GM23338 (cell line): ENCODE data around the gene RAD18. TPM values are rescaled to one million over a fixed set of nuclear protein-coding genes. Genes with fewer than 3 reads are reported as not detected.

Source experiments
- ATAC-seq: fragments of 200-7000 bp; cut with Tn5 transposase; 3 replicates; pipeline ENCODE4 v1.9.1; 2020
- DNase-seq: peaks from one replicate; pipeline ENCODE4 v3.0.0-alpha.2; 2015; ENCODE audit warnings: low spot score
- H2AFZ ChIP-seq: fragments of 200-600 bp; sonication (generic); 2 replicates; pipeline ENCODE4 v1.8.0; 2016; ENCODE audit warnings: antibody characterized with exemption, mild to moderate bottlenecking, moderate library complexity
- H3F3A ChIP-seq: fragments of 200-600 bp; sonication (generic); replicated peaks from 2 replicates; pipeline ENCODE4 v1.8.0; 2017; ENCODE audit warnings: antibody characterized with exemption, mixed run types, low read depth
- H3K27ac ChIP-seq: fragments of 200-600 bp; sonication (generic); 2 replicates; pipeline ENCODE4 v1.6.1; 2016; ENCODE audit warnings: low read depth
- H3K27me3 ChIP-seq: fragments of 200-600 bp; sonication (generic); 2 replicates; pipeline ENCODE4 v1.8.0; 2016; ENCODE audit warnings: mild to moderate bottlenecking, mixed run types, moderate library complexity; ENCODE audit not compliant: insufficient read depth
- H3K36me3 ChIP-seq: fragments of 200-600 bp; sonication (generic); 2 replicates; pipeline ENCODE4 v1.8.0; 2016; ENCODE audit warnings: mild to moderate bottlenecking; ENCODE audit not compliant: insufficient read depth
- H3K4me1 ChIP-seq: fragments of 200-600 bp; sonication (generic); 2 replicates; pipeline ENCODE4 v1.8.0; 2016; ENCODE audit warnings: mild to moderate bottlenecking, moderate library complexity; ENCODE audit not compliant: insufficient read depth
- H3K4me2 ChIP-seq: fragments of 200-600 bp; sonication (generic); 2 replicates; pipeline ENCODE4 v1.7.1; 2017; ENCODE audit warnings: mixed run types
- H3K4me3 ChIP-seq: fragments of 200-600 bp; sonication (generic); 2 replicates; pipeline ENCODE4 v1.6.1; 2016; ENCODE audit warnings: mixed run types
- H3K79me2 ChIP-seq: fragments of 200-600 bp; sonication (generic); replicated peaks from 2 replicates; pipeline ENCODE4 v1.8.0; 2017; ENCODE audit warnings: mild to moderate bottlenecking; ENCODE audit not compliant: insufficient read depth
- H3K9me2 ChIP-seq: fragments of 200-600 bp; sonication (generic); 2 replicates; pipeline ENCODE4 v1.8.0; 2017; ENCODE audit not compliant: insufficient read depth
- H4K20me1 ChIP-seq: fragments of 200-600 bp; sonication (generic); replicated peaks from 2 replicates; pipeline ENCODE4 v1.8.0; 2017; ENCODE audit warnings: mild to moderate bottlenecking; ENCODE audit not compliant: insufficient read depth
- H3K27ac Mint-ChIP-seq: 2 replicates; pipeline ENCODE4 v1.8.0; 2020; ENCODE audit warnings: inconsistent platforms, mild to moderate bottlenecking, moderate library complexity, mixed read lengths
- H3K27me3 Mint-ChIP-seq: 3 replicates; pipeline ENCODE4 v1.8.0; 2022; ENCODE audit warnings: low read depth, mild to moderate bottlenecking, moderate library complexity, mixed read lengths, inconsistent platforms; ENCODE audit not compliant: insufficient read depth, poor library complexity
- H3K36me3 Mint-ChIP-seq: 3 replicates; pipeline ENCODE4 v1.8.0; 2021; ENCODE audit warnings: low read depth, mild to moderate bottlenecking, inconsistent platforms, moderate library complexity, mixed read lengths
- H3K4me1 Mint-ChIP-seq: 3 replicates; pipeline ENCODE4 v1.8.0; 2020; ENCODE audit warnings: mild to moderate bottlenecking, inconsistent platforms, mixed read lengths
- H3K4me3 Mint-ChIP-seq: 3 replicates; pipeline ENCODE4 v1.8.0; 2021; ENCODE audit warnings: moderate library complexity, mild to moderate bottlenecking, inconsistent platforms, mixed read lengths
- H3K9me3 Mint-ChIP-seq: 3 replicates; pipeline ENCODE4 v1.8.0; 2020; ENCODE audit warnings: moderate library complexity, mild to moderate bottlenecking, inconsistent platforms, mixed read lengths
- EZH2 ChIP-seq: fragments of 200-600 bp; sonication (generic); IDR thresholded peaks from one replicate; pipeline ENCODE4 v1.8.0; 2017; ENCODE audit warnings: antibody characterized with exemption, mild to moderate bottlenecking, low read depth; ENCODE audit not compliant: unreplicated experiment
- POLR2AphosphoS5 ChIP-seq: IDR thresholded peaks from 2 replicates; pipeline ENCODE4 v1.6.1; 2016; ENCODE audit warnings: antibody characterized with exemption, low read depth
- ZNF114 ChIP-seq: fragments of 250-450 bp; sonication (Bioruptor Pico); IDR thresholded peaks from 2 replicates; pipeline ENCODE4 v1.5.0; 2020; ENCODE audit warnings: mild to moderate bottlenecking, moderate library complexity
- polyA plus RNA-seq: library from polyadenylated mRNA; unstranded; fragments of >200 nt; fragmentation: Nextera tagmentation; extraction: Ambion mirVana; gene quantifications from 2 replicates; pipeline ENCODE4 v1.2.1, GENCODE V29; 2016
- total RNA-seq: library from RNA; depleted of rRNA; stranded (reverse); fragments of >200 nt; shearing (Covaris generic); gene quantifications from 2 replicates; pipeline ENCODE4 v1.2.3, GENCODE V29; 2014
- TF ChIP-seq, protein P1 (sequence below): IDR thresholded peaks from 2 replicates; pipeline ENCODE4 v1.6.1; 2016; ENCODE audit warnings: antibody characterized with exemption
- TF ChIP-seq, protein P2 (sequence below), 2 experiments: fragments of 200-600 bp in 1 of 2; sonication (generic) in 1 of 2; conservative IDR thresholded peaks; 2 replicates each; pipeline versions ENCODE4 v1.5.1 to v1.6.1; 2016 to 2017; ENCODE audit warnings: antibody characterized with exemption in 2 of 2, low read depth in 2 of 2, mild to moderate bottlenecking in 2 of 2, moderate library complexity in 1 of 2

RAD18 gene
- total and polyA plus RNA-seq, 2 experiments from 2014 or later, result 25.4 to 40.1 TPM

DNA sequence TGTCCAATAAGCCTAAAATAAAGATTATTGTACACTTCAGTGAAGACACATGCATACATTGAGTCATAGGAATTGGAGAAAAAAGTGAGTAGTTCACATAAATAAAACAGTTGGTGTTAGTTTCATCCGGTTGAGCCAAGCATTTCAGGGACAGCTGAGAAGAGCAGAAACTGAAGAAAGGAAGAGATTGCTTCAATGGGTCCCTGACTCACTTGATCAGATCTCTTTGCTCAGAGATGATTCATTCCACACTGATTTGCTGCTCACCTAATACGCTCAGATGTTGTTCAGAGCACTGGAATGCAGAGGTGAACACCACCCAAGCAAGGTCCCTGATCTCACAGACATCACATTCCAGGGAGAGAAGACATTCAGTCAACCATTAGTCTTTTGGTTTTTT is 93.7 kb downstream of the RAD18 start:
- Histone ChIP-seq H3K27ac (no peak overlapping the region), H3K4me2 (no peak overlapping the region), H3K36me3 (no peaks in the 10 kb centered on the region), H4K20me1 (no peaks in the 10 kb centered on the region; the same call in 1 of the 2 replicates), H2AFZ (no peak overlapping the region), H3K9me2 (no peaks in the 10 kb centered on the region; the same call in 1 of the 2 replicates), H3K4me3 (no peak overlapping the region), H3K4me1 (no peaks in the 10 kb centered on the region), H3F3A (no peaks in the 10 kb centered on the region), H3K79me2 (no peaks in the 10 kb centered on the region), H3K27me3 (no peaks in the 10 kb centered on the region)
- no peak for TF ChIP-seq POLR2AphosphoS5
- TF ChIP-seq EZH2, result no peak
- TF ChIP-seq ZNF114 (CRISPR knock-in tag), result no peak
- Mint-ChIP-seq H3K9me3 (no peaks in the 10 kb centered on the region), H3K27me3 (peaks cover 5% of the 10 kb centered on the region), H3K36me3 (peaks cover 3% of the 10 kb centered on the region; the same call in 2 of the 3 replicates), H3K4me3 (no peak overlapping the region), H3K27ac (no peak overlapping the region), H3K4me1 (peaks cover 25% of the 10 kb centered on the region)
- no peak for ATAC-seq
- no peak for DNase-seq

DNA sequence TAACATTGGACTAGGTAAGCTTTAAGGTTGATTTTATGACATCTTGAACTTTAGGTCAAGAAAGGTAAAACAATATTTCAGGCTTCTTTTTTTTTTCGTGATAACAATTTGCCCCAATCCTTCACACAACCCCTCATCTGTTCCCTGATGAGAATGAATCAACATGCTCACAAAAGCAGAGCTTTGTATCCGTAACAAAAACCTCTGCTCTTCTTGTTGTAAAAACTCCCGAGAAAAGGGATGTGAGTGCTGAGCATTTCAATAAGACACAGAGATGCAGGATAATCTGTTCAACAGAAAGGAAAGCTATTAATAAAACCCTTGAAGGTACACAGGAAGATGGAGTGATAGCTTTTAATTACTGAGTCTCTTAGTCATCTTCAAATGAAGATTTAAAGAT is 94.3 kb downstream of the RAD18 start:
- H2AFZ ChIP-seq, result no peak overlapping the region

More for the DNA sequence above, 94.3 kb downstream of the RAD18 start:
- Mint-ChIP-seq H3K9me3 (no peaks in the 10 kb centered on the region), H3K4me3 (no peak overlapping the region), H3K27ac (no peak overlapping the region), H3K36me3 (peaks cover 3% of the 10 kb centered on the region; the same call in 2 of the 3 replicates), H3K4me1 (peaks cover 25% of the 10 kb centered on the region), H3K27me3 (peaks cover 8% of the 10 kb centered on the region)
- TF ChIP-seq, protein P1, sequence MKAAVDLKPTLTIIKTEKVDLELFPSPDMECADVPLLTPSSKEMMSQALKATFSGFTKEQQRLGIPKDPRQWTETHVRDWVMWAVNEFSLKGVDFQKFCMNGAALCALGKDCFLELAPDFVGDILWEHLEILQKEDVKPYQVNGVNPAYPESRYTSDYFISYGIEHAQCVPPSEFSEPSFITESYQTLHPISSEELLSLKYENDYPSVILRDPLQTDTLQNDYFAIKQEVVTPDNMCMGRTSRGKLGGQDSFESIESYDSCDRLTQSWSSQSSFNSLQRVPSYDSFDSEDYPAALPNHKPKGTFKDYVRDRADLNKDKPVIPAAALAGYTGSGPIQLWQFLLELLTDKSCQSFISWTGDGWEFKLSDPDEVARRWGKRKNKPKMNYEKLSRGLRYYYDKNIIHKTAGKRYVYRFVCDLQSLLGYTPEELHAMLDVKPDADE, result no peak
- TF ChIP-seq, protein P2, sequence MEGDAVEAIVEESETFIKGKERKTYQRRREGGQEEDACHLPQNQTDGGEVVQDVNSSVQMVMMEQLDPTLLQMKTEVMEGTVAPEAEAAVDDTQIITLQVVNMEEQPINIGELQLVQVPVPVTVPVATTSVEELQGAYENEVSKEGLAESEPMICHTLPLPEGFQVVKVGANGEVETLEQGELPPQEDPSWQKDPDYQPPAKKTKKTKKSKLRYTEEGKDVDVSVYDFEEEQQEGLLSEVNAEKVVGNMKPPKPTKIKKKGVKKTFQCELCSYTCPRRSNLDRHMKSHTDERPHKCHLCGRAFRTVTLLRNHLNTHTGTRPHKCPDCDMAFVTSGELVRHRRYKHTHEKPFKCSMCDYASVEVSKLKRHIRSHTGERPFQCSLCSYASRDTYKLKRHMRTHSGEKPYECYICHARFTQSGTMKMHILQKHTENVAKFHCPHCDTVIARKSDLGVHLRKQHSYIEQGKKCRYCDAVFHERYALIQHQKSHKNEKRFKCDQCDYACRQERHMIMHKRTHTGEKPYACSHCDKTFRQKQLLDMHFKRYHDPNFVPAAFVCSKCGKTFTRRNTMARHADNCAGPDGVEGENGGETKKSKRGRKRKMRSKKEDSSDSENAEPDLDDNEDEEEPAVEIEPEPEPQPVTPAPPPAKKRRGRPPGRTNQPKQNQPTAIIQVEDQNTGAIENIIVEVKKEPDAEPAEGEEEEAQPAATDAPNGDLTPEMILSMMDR (conservative IDR thresholded peaks at IDR 0.05; ENCODE audit: low read depth in 2 of 2), result no peak
- no peak for TF ChIP-seq EZH2
- Histone ChIP-seq H3K27me3 (no peaks in the 10 kb centered on the region), H3K36me3 (no peaks in the 10 kb centered on the region), H3K4me2 (no peak overlapping the region), H3K79me2 (no peaks in the 10 kb centered on the region), H3K4me1 (no peaks in the 10 kb centered on the region), H3K4me3 (no peak overlapping the region), H3F3A (no peaks in the 10 kb centered on the region), H3K9me2 (no peaks in the 10 kb centered on the region; the same call in 1 of the 2 replicates), H4K20me1 (no peaks in the 10 kb centered on the region; the same call in 1 of the 2 replicates), H3K27ac (no peak overlapping the region)
- no peak for DNase-seq
- no peak for ATAC-seq
